Measurements from ENCODE around the gene TMEM45A. TPM values are rescaled to one million over a fixed set of nuclear protein-coding genes. Genes with fewer than 3 reads are reported as not detected.
A peak's percentile ranks its signal among the peaks of the same experiment; 100 is the strongest.

TMEM45A gene
- total RNA-seq, 2 experiments from 2014 or later: 1.1 to 1.8 TPM

- CTCF ChIA-PET: no interaction called here
- ATAC-seq: no peak
- H3K27me3 Mint-ChIP-seq: peaks cover 16% of the 10 kb centered on the region
- no peak for DNase-seq
- no peaks in the 10 kb centered on the region for H3K4me1 Mint-ChIP-seq (ENCODE audit: low read depth)
- H3K27ac Mint-ChIP-seq: no peak overlapping the region
- intact Hi-C loops (cut with micrococcal nuclease): no loop called here
- H3K36me3 Mint-ChIP-seq (ENCODE audit: low read depth): no peaks in the 10 kb centered on the region
- no peak overlapping the region for H3K4me3 Mint-ChIP-seq
- POLR2A ChIA-PET: no interaction called here
- TF ChIP-seq, protein P1, sequence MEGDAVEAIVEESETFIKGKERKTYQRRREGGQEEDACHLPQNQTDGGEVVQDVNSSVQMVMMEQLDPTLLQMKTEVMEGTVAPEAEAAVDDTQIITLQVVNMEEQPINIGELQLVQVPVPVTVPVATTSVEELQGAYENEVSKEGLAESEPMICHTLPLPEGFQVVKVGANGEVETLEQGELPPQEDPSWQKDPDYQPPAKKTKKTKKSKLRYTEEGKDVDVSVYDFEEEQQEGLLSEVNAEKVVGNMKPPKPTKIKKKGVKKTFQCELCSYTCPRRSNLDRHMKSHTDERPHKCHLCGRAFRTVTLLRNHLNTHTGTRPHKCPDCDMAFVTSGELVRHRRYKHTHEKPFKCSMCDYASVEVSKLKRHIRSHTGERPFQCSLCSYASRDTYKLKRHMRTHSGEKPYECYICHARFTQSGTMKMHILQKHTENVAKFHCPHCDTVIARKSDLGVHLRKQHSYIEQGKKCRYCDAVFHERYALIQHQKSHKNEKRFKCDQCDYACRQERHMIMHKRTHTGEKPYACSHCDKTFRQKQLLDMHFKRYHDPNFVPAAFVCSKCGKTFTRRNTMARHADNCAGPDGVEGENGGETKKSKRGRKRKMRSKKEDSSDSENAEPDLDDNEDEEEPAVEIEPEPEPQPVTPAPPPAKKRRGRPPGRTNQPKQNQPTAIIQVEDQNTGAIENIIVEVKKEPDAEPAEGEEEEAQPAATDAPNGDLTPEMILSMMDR (IDR thresholded peaks at IDR 0.05): no peak
- H3K9me3 Mint-ChIP-seq: no peaks in the 10 kb centered on the region
These were observed 10.2 kb upstream of the TMEM45A start for GRCh38 chr3:100482176-100482575.

DNA sequence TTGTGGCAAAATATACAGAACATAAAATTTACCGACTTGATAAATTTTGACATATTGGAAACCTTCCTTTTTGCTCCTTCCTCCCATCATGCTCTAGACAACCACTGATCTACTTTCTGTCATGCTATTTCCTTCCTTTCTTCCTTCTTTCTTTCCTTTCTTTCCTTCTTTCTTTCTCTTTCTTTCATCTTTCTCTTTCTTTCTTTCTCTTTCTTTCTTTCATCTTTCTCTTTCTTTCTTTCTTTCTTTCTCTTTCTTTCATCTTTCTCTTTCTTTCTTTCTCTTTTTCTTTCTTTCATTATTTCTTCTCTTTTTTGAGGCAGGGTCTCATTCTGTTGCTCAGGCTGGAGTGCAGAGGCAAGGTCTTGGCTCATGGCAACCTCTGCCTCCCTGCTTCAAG lies 8.9 kb upstream of the TMEM45A start:
- Mint-ChIP-seq H3K27ac (no peak overlapping the region), H3K36me3 (ENCODE audit: low read depth) (no peaks in the 10 kb centered on the region), H3K4me3 (no peak overlapping the region), H3K4me1 (ENCODE audit: low read depth) (no peaks in the 10 kb centered on the region), H3K27me3 (peaks cover 18% of the 10 kb centered on the region), H3K9me3 (no peaks in the 10 kb centered on the region)
- DNase-seq (no peak), ATAC-seq (no peak)
- CTCF ChIA-PET: no interaction called here
- POLR2A ChIA-PET: interaction anchor here (0.6 kb wide), 1 partner anchor 26 kb away, joined by 3 read pairs; no protein-coding TSS in a partner anchor
- TF ChIP-seq, protein P1 (IDR thresholded peaks at IDR 0.05): peak; percentile 37
- intact Hi-C loops (cut with micrococcal nuclease): no loop called here

DNA sequence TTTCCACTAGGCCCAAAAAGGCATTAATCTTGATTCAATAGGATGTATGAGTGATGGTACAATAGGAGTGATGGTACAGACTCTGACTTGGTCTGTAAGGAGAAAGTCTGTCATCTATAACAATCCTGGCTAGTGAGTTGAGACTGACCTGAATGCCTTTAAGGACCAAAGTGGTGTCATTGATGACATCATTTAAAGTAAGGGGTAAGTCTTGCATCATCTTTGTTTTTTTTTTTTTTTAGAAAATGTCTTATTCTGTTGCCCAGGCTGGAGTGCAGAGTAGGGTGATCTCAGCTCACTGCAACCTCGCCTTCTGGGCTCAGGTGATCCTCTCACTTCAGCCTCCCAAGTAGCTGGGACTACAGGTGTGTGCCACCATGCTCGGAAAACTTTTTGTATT lies 5.6 kb upstream of the TMEM45A start:
- ATAC-seq (peak; percentile 30), DNase-seq (no peak)
- TF ChIP-seq, protein P1 (IDR thresholded peaks at IDR 0.05): no peak
- intact Hi-C loops (cut with micrococcal nuclease): no loop called here
- H3K4me1 Mint-ChIP-seq (ENCODE audit: low read depth): no peaks in the 10 kb centered on the region
- CTCF ChIA-PET: interaction anchor here (1.6 kb wide), 1 partner anchor 24 kb away, joined by 6 read pairs; no protein-coding TSS in a partner anchor
- POLR2A ChIA-PET: interaction anchor here (0.7 kb wide), 1 partner anchor 34 kb away, joined by 3 read pairs; no protein-coding TSS in a partner anchor
- no peak overlapping the region for H3K27ac Mint-ChIP-seq
- no peaks in the 10 kb centered on the region for H3K9me3 Mint-ChIP-seq
- H3K27me3 Mint-ChIP-seq: peaks cover 21% of the 10 kb centered on the region
- no peaks in the 10 kb centered on the region for H3K36me3 Mint-ChIP-seq (ENCODE audit: low read depth)
- H3K4me3 Mint-ChIP-seq: no peak overlapping the region

DNA sequence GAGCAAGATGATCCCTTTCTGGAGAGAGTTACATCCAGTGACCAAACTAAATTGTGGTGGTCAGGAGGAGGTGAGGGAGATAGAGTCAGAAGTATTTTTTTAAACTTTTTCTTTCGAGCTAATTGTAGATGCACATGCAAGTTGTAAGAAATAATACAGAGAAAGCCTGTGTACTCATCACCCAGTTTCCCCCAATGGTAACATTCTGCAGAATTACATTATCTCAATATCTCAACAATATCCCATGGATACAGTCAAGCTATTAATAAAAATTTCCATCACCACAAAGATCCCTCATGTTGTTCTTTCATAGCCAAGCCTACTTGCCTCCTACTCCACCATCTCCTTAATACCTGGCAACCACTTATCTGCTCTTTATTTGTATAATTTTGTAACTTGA lies 3.3 kb upstream of the TMEM45A start:
- intact Hi-C loops (cut with micrococcal nuclease): no loop called here
- no peak overlapping the region for H3K4me3 Mint-ChIP-seq
- H3K27ac Mint-ChIP-seq: no peak overlapping the region
- TF ChIP-seq, protein P1 (IDR thresholded peaks at IDR 0.05): no peak
- peaks cover 7% of the 10 kb centered on the region for H3K4me1 Mint-ChIP-seq (ENCODE audit: low read depth)
- H3K27me3 Mint-ChIP-seq: peaks cover 20% of the 10 kb centered on the region
- POLR2A ChIA-PET: no interaction called here
- DNase-seq (no peak), ATAC-seq (no peak)
- H3K9me3 Mint-ChIP-seq: no peaks in the 10 kb centered on the region
- CTCF ChIA-PET: interaction anchor here (1.1 kb wide), 1 partner anchor 26 kb away, joined by 3 read pairs; no protein-coding TSS in a partner anchor
- H3K36me3 Mint-ChIP-seq (ENCODE audit: low read depth): no peaks in the 10 kb centered on the region

DNA sequence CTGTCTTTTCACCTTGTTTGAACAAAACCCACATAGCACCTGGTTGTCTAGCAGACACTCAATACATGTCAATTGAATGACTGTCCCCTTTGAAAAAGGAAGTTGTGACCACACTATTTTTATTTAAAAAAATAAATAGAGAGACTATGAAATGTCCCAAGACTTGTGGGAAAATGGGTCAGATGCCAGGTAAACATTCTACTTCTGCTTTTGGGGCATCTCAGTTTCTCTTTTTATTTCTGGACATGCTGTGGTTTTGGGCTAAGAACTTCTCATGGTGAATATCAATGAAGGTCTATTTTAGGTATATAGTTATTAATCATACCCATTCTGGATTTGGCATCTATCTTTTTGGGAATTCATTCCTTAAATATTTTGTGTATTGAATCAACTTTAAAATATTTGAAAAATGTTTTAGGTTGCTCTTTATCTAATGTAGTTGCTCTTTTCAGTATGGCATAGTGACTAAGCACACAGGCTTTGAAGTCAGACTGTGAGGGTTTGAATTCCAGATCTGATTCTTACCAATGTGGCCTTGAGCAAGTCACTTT lies 4.4 kb downstream of the TMEM45A start:
- CTCF ChIA-PET: no interaction called here
- no peak for DNase-seq

More for the DNA sequence above, 4.4 kb downstream of the TMEM45A start:
- TF ChIP-seq, protein P1 (IDR thresholded peaks at IDR 0.05): no peak
- intact Hi-C loops (cut with micrococcal nuclease): no loop called here
- H3K36me3 Mint-ChIP-seq (ENCODE audit: low read depth): no peaks in the 10 kb centered on the region
- H3K4me1 Mint-ChIP-seq (ENCODE audit: low read depth): peaks cover 7% of the 10 kb centered on the region
- H3K9me3 Mint-ChIP-seq: no peaks in the 10 kb centered on the region
- ATAC-seq: no peak
- no peak overlapping the region for H3K27ac Mint-ChIP-seq
- POLR2A ChIA-PET: no interaction called here
- no peak overlapping the region for H3K4me3 Mint-ChIP-seq
- H3K27me3 Mint-ChIP-seq: peaks cover 24% of the 10 kb centered on the region
